ENCODE data around the gene TMEM150B. TPM values are rescaled to one million over a fixed set of nuclear protein-coding genes. Genes with fewer than 3 reads are reported as not detected.

Gene TMEM150B
- total and polyA plus RNA-seq, 9 of the 15 experiments (the other 6 are each of a cell fraction or from before 2014, with no cell fraction given): 0.47 to 1.3 (median 0.74) TPM; not detected in 2

GRCh38 chr19:55270172-55270942 is 54.8 kb downstream of the TMEM150B start (continued):
- TF ChIP-seq ZNF263 (CRISPR knock-in tag; IDR thresholded peaks at IDR 0.05; ENCODE audit: borderline replicate concordance) (no peak), ZFP30 (CRISPR knock-in tag; IDR thresholded peaks at IDR 0.05; ENCODE audit: borderline replicate concordance) (no peak), ZNF282 (CRISPR knock-in tag; IDR thresholded peaks at IDR 0.05) (no peak), MITF (IDR thresholded peaks at IDR 0.05) (no peak), ZNF444 (CRISPR knock-in tag; IDR thresholded peaks at IDR 0.05) (no peak), NFXL1 (CRISPR knock-in tag; IDR thresholded peaks at IDR 0.05) (no peak), ZNF592 (IDR thresholded peaks at IDR 0.05) (peak; percentile 75; the same call in 1 of the 2 replicates), RBM34 (IDR thresholded peaks at IDR 0.05; ENCODE audit: borderline replicate concordance, insufficient read depth, low read length) (no peak), SRSF1 (IDR thresholded peaks at IDR 0.05; ENCODE audit: low read depth, low read length) (no peak), RBM25 (IDR thresholded peaks at IDR 0.05; ENCODE audit: low read depth, low read length, severe bottlenecking) (no peak), DACH1 (IDR thresholded peaks at IDR 0.05; ENCODE audit: partially characterized antibody) (no peak), ZNF280A (IDR thresholded peaks at IDR 0.05; ENCODE audit: low read depth, partially characterized antibody) (no peak), CBFA2T3 (IDR thresholded peaks at IDR 0.05) (peak; percentile 70), KHSRP (IDR thresholded peaks at IDR 0.05) (no peak), PRDM10 (IDR thresholded peaks at IDR 0.05; ENCODE audit: partially characterized antibody) (no peak), ZNF584 (CRISPR knock-in tag; IDR thresholded peaks at IDR 0.05; ENCODE audit: low read depth) (peak; percentile 88)

Data from K562 (cell line).